ENCODE measurements around the gene CAMTA1.

CAMTA1 gene

DNA sequence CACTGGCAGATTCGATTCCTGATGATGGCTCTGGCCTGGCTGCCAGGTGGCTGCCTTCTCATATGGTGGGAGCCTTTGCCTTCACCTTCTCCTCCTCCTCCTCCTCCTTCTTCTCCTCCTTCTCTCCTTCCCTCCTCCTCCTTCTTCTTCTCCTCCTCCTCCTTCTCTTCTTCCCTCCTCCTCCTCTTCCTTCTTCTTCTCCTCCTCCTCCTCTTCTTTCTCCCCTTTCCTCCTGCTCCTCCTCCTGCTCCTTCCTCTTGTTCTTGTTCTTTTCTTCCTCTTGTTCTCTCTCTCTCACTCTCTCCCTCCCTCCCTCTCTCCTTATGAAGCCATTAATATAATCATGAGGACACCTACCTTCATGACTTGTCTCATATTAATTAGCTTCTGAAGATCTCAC, 278.7 kb downstream of the CAMTA1 start:
- Histone ChIP-seq H3K27me3 (ENCODE audit: low read length) (no peaks in the 10 kb centered on the region), H3K36me3 (ENCODE audit: low read length) (no peaks in the 10 kb centered on the region)

DNA sequence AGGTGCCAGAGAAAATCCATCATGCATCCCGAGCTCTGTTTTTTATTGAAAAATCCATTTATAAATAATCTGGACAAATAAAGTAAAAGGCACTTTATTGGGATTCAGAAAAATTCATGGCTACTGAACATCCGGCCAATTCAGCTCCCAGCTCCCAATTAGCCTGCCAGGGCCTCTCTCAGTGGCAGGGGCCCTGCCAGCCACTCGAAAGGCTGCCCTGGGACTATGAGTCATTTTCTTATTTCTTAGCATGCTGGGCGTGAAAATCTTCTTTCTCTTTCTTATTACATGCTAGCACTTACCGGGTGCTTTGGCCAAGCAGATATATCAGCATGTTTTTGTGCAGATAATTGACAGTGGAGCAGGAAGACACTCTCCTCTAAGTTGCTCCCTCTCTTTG, 283.3 kb downstream of the CAMTA1 start:
- Histone ChIP-seq H3K36me3 (ENCODE audit: low read length) (no peaks in the 10 kb centered on the region), H3K9me3 (ENCODE audit: insufficient read depth, low read length) (no peaks in the 10 kb centered on the region), H3K9ac (ENCODE audit: low read length) (no peak overlapping the region), H4K20me1 (ENCODE audit: low read depth, low read length) (no peaks in the 10 kb centered on the region), H3K27me3 (ENCODE audit: low read length) (no peaks in the 10 kb centered on the region), H3K27ac (ENCODE audit: low read depth, low read length) (no peak overlapping the region), H3K9me2 (replicated peaks; ENCODE audit: insufficient read depth, low read length) (no peaks in the 10 kb centered on the region), H3K4me3 (ENCODE audit: insufficient read depth, low read length, poor library complexity, severe bottlenecking) (no peak overlapping the region), H3F3A (ENCODE audit: insufficient read depth) (no peaks in the 10 kb centered on the region), H3K4me2 (ENCODE audit: low read depth, low read length, poor library complexity, severe bottlenecking) (no peak overlapping the region), H2AFZ (ENCODE audit: low read depth, low read length, severe bottlenecking) (no peak overlapping the region), H3K79me2 (ENCODE audit: insufficient read depth, low read length) (no peaks in the 10 kb centered on the region)
- TF ChIP-seq, protein P1, sequence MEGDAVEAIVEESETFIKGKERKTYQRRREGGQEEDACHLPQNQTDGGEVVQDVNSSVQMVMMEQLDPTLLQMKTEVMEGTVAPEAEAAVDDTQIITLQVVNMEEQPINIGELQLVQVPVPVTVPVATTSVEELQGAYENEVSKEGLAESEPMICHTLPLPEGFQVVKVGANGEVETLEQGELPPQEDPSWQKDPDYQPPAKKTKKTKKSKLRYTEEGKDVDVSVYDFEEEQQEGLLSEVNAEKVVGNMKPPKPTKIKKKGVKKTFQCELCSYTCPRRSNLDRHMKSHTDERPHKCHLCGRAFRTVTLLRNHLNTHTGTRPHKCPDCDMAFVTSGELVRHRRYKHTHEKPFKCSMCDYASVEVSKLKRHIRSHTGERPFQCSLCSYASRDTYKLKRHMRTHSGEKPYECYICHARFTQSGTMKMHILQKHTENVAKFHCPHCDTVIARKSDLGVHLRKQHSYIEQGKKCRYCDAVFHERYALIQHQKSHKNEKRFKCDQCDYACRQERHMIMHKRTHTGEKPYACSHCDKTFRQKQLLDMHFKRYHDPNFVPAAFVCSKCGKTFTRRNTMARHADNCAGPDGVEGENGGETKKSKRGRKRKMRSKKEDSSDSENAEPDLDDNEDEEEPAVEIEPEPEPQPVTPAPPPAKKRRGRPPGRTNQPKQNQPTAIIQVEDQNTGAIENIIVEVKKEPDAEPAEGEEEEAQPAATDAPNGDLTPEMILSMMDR (IDR thresholded peaks at IDR 0.05; ENCODE audit: insufficient read depth, low read length, poor library complexity, severe bottlenecking) = no peak
- TF ChIP-seq EZH2phosphoT487 (conservative IDR thresholded peaks at IDR 0.05; ENCODE audit: low read length) = no peak

More for the DNA sequence above, 278.7 kb downstream of the CAMTA1 start:
- Histone ChIP-seq H2AFZ (ENCODE audit: low read depth, low read length, severe bottlenecking) (no peak overlapping the region), H3K27ac (ENCODE audit: low read depth, low read length) (no peak overlapping the region), H3K9me2 (replicated peaks; ENCODE audit: insufficient read depth, low read length) (no peaks in the 10 kb centered on the region), H3K9ac (ENCODE audit: low read length) (no peak overlapping the region), H3K4me2 (ENCODE audit: low read depth, low read length, poor library complexity, severe bottlenecking) (no peak overlapping the region), H3F3A (ENCODE audit: insufficient read depth) (no peaks in the 10 kb centered on the region), H3K9me3 (ENCODE audit: insufficient read depth, low read length) (no peaks in the 10 kb centered on the region), H3K4me3 (ENCODE audit: insufficient read depth, low read length, poor library complexity, severe bottlenecking) (no peak overlapping the region), H4K20me1 (ENCODE audit: low read depth, low read length) (no peaks in the 10 kb centered on the region), H3K79me2 (ENCODE audit: insufficient read depth, low read length) (no peaks in the 10 kb centered on the region)
- TF ChIP-seq, protein P1 (IDR thresholded peaks at IDR 0.05; ENCODE audit: insufficient read depth, low read length, poor library complexity, severe bottlenecking) = no peak
- TF ChIP-seq EZH2phosphoT487 (conservative IDR thresholded peaks at IDR 0.05; ENCODE audit: low read length) = no peak

DNA sequence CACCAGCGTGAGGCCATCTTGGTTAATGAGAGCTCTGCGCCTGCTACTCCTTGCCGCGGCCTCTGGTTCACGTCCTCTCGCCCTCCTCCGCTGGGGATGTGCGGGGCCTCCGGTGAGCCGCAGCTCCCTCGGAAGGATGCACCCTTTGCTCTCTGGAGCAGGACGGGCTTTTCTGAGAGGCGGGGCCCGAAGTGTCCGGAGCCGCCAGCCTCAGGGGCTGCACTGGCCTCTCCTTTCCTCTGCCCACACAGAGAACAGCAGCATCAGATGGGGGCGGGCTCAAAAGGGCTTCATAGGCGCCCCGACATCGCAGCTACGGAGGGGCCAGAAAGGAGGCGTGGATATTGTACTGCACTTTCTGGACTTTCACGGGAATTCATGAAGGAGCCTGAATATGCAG, 284.7 kb downstream of the CAMTA1 start:
- no peaks in the 10 kb centered on the region for H3F3A ChIP-seq (ENCODE audit: insufficient read depth)
- no peak overlapping the region for H3K27ac ChIP-seq (ENCODE audit: low read depth, low read length)
- H3K4me3 ChIP-seq (ENCODE audit: insufficient read depth, low read length, poor library complexity, severe bottlenecking) = no peak overlapping the region
- H4K20me1 ChIP-seq (ENCODE audit: low read depth, low read length) = no peaks in the 10 kb centered on the region
- H3K27me3 ChIP-seq (ENCODE audit: low read length) = no peaks in the 10 kb centered on the region
- no peaks in the 10 kb centered on the region for H3K9me2 ChIP-seq (replicated peaks; ENCODE audit: insufficient read depth, low read length)
- H3K4me2 ChIP-seq (ENCODE audit: low read depth, low read length, poor library complexity, severe bottlenecking) = no peak overlapping the region
- no peak overlapping the region for H2AFZ ChIP-seq (ENCODE audit: low read depth, low read length, severe bottlenecking)
- no peaks in the 10 kb centered on the region for H3K36me3 ChIP-seq (ENCODE audit: low read length)
- H3K9me3 ChIP-seq (ENCODE audit: insufficient read depth, low read length) = no peaks in the 10 kb centered on the region
- H3K9ac ChIP-seq (ENCODE audit: low read length) = no peak overlapping the region
- H3K79me2 ChIP-seq (ENCODE audit: insufficient read depth, low read length) = no peaks in the 10 kb centered on the region
- TF ChIP-seq, protein P1 (IDR thresholded peaks at IDR 0.05; ENCODE audit: insufficient read depth, low read length, poor library complexity, severe bottlenecking) = no peak
- TF ChIP-seq EZH2phosphoT487 (conservative IDR thresholded peaks at IDR 0.05; ENCODE audit: low read length) = no peak

Measured in SU-DHL-6 (cell line).